Fibroblast of peridontal ligament (primary cell): ENCODE measurements around the gene OR5A2.
"Not testable (repeated sequence)": the region's sequence is repeated elsewhere in the genome, so short reads cannot be mapped to it uniquely, and the experiment has no call there.

Source experiments
- DNase-seq: peaks from one replicate; pipeline ENCODE4 v3.0.0-alpha.2; 2010; ENCODE audit errors: extremely low read depth

OR5A2 gene

GRCh38 chr11:59426361-59427067 is at the start of gene OR5A2:
TSS of gene OR5A2 (minus strand) at chr11:59426413. CDS start at chr11:59422953, 3,460 bp downstream.
- no peak for DNase-seq

DNA sequence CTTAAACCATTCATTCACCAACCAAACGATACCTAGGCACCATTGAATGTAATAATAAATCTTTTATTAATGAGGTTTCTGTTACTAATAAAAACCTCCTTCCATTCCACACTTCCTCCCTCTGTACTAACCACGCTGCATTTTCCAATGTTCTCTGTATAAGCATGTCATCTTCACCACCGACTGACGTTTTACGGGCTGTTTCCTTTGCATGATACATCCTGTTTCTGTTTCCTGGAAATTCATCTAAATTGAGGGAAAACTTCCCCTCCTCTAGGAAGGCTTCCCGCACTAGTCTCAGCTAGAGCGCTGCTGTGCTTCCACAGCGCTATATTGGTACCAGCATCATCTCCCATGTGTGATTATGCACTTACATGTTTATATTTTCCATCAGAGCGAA is 49.0 kb upstream of the OR5A2 start:
- DNase-seq, result no peak

DNA sequence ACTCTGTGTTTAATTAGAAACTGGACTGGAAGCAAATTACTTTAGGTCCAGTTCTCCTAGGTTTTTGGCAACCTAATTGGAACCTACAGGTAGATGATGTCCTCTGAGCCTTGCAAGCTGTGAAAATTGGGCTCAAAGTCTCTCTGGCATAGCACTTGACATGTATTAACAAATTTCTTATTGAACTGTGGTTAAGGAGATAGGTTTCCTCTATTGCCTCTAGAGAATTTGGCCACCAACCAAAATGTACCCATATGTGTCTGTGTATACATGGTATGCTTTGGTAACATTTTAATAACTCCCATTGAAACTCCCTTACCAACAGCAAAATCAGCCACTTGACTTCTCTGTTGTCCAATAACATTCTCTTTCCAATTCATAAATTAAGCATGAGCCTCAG is 46.8 kb upstream of the OR5A2 start, which contains the start of gene OR4D10:
Gene OR4D10, plus strand, starts transcription at position 301 of the 400 bp plus-strand sequence. CDS start 4,115 bp downstream, outside the sequence.
- no peak for DNase-seq

DNA sequence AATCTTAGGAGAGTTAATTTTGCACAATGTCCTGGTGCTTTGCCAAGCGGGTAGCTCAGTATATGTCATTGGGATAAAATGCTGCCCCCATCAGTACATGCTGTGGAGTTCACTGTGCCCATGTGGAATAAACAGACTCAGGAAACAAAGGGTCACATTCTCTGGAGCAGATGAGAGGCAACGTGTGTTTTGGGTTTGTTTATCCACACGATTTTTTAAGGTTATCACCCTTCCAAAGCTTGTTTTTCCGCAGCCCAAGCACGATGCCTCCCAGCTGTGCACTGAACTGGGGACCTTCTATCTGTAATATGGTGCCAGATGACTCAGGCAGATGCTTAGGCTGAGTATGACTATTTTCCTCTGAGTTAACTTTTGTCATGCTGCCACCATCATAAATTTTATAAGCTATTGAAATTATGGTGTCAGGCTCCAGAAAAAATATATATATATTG is 37.0 kb upstream of the OR5A2 start:
- DNase-seq, result no peak

GRCh38 chr11:59459916-59460315 is 33.7 kb upstream of the OR5A2 start:
- DNase-seq, result no peak

DNA sequence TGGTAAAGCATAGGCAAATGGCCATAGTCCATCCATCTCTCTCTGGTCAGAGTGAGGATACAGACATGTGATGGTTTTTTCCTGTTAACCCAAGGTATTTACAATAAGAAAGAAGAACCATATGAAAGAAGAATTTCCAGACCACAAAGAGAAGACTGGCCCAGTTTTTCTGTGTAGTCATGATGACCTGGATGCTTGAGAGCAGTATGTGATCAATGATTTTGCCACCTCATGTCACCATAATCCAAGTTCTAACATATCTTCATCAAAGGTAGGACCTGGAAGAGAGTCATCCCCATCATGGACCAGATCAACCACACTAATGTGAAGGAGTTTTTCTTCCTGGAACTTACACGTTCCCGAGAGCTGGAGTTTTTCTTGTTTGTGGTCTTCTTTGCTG is 30.4 kb upstream of the OR5A2 start, which contains the start of gene OR4D6:
Gene OR4D6, plus strand, starts transcription at position 301 of the 400 bp plus-strand sequence. Its CDS starts 0 bp downstream, at position 301.
- no peak for DNase-seq

DNA sequence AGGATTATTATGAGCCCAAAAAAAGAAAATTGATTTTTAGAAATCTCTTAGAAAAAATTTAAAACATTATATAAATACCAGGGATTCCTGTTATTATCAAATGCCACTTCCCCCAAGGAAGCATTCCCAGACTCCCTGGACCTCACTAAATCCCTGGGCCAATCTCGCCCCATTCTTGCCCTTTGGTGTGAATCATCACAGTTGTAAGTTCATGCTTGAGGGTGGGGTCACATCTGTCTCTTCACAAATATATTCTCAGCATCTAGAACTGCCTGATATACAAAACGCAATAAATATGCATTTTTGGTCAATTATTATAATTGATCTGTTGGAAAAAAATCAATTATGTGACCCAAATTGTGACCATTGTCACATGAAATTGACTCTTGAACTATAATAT is 22.3 kb upstream of the OR5A2 start:
- DNase-seq, result no peak

DNA sequence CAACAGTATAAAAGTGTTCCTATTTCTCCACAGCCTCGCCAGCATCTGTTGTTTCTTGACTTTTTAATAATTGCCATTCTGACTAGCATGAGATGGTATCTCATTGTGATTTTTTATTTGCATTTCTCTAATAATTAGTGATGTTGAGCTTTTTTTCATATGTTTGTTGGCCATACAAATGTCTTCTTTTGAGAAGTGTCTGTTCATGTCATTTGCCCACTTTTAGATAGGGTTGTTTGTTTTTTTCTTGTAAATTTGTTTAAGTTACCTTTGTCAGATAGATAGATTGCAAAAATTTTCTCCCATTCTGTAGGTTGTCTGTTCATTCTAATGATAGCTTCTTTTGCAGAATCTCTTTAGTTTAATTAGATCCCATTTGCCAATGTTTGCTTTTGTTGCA is 19.4 kb upstream of the OR5A2 start:
- not testable (repeated sequence) for DNase-seq

DNA sequence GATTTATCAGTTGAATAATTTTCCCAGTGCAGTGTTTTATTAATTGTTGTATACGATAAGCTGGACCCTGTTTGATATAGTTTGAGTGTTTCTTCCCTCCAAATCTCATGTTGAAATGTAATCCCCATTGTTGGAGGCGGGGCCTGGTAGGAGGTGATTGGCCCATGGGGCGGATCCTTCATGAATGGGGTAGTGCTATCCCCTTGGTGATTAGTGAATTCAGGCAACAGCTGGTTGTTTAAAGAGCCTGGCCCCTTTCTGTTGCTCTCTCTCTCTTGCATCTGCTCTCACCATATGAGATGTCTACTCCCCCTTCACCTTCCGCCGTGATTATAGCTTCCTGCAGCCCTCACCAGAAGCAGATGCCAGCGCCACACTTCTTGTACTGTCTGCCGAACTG is 11.6 kb upstream of the OR5A2 start:
- DNase-seq, result no peak

DNA sequence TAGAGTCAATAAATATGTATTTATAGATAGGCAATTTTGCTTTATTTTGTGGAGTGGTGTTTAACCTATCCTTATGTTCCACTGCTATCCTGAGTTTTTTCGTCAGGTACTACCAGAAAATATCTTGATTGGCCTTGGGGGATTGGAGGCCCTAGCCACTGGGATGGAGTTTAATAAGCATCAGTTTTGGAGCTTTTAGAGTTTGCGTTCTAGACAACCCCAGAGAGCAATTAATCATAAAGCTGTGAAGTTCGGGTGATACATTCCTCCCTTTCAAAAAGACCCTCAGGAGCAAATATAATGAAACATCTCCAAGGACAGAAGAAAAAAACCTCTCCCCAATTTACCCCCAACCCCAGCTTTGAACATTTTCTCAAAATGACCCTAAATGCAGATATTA is 10.0 kb upstream of the OR5A2 start, which contains the start of gene OR5A1:
Gene OR5A1, plus strand, starts transcription at position 301 of the 400 bp plus-strand sequence. CDS start 6,700 bp downstream, outside the sequence.
- DNase-seq, result no peak

DNA sequence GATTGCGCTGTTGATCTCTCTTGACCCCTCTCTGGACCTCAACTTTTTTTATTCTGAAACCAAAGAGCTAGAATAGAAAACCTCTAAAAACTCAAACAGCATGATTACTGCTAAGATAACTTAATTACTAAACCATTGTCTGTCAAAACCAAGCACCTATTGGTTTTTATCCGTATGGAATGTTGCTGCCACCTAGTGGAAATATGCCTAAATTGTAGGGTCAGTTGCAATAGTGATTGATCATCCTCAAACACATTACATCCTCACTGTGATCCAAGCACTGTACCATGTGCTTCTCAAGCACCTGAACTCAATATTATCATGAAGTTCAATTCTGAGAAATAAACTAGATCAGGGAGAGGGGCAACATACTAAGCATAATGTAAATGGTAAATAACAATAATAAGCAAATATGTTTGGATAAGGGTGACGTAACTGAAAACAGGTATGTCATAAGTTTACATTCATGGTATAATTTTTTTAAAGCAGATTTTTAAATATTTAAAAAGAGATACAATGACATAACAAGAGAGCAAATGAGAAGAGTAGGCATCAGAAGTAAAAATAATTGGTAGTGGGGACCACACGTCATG is 3.8 kb upstream of the OR5A2 start:
- peak; percentile 58 for DNase-seq

- DNase-seq, result no peak
Observed at GRCh38 chr11:59427068-59427382, 812 bp upstream of the OR5A2 start.

DNA sequence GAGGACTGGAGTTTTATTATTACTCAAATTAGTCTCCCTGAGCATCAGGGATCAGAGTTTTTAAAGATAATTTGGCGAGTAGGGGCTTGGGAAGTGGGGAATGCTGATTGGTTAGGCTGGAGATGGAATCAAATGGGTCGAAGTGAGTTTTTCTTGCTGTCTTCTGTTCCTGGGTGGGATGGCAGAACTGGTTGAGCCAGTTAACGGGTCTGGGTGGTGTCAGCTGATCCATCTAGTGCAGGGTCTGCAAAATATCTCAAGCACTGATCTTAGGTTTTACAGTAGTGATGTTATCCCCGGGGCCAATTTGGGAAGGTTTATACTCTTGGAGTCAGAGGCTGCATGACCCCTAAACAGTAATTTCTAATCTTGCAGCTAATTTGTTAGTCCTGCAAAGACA is 1.1 kb downstream of the OR5A2 start:
- no peak for DNase-seq

- DNase-seq, result no peak
Observed at GRCh38 chr11:59423835-59424234, 2.4 kb downstream of the OR5A2 start.

GRCh38 chr11:59418156-59418555 is 8.1 kb downstream of the OR5A2 start:
- no peak for DNase-seq

DNA sequence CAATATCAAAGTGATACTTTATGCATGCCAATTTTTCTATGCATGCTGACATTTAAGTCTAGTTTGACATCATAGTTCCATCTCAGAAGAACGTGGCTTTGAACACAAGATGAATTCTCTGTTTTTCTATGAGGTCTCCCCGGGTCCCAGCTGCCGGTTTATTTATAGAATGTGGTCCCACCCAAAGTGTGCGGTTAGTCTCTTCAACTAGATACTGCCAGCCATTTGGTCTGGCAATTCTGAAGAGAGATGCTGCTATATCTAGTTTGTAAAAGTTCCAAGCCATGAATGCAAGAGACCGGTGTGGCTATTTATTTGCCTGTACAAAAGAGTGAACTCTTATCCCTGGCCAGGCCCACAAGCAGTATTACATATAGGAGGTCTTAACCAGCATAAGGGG is 9.2 kb downstream of the OR5A2 start:
- DNase-seq, result no peak

- no peak for DNase-seq
Observed at GRCh38 chr11:59416613-59417012, 9.6 kb downstream of the OR5A2 start.

DNA sequence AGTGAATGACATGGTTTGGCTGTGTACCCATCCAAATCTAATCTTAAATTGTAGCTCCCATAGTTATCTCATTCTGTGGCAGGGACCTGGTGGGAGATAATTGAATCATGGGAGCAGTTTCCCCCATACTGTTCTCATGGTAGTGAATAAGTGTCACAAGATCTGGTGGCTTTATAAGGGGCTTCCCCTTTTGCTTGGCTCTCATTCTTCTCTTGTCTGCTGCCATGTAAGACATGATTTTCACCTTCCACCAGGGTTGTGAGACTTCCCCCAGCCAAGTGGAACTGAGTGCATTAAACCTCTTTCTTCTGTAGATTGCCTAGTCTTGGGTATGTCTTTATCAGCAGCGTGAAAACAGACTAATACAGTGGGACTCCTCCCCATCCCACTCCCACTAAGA is 11.1 kb downstream of the OR5A2 start:
- no peak for DNase-seq

DNA sequence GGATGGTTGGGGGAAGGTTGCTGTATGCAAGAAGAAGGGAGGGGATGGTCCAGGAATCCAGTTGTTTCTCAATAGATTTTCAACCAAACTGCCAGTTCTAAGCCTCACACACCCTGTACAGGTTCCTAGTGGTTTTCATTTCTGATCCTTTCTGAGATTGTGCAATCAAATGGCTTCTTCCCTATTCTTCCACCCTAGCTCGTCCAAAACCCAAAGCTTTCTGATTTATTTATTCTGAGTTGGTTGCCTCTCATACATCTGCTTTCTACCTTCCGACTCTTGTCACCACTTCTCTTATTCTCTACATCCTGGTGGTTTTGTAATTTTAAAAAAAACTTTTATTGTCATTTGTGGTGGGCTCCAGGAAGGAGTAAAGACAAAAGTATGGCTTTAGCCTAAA is 12.6 kb downstream of the OR5A2 start:
- no peak for DNase-seq

GRCh38 chr11:59403546-59403945 is 22.7 kb downstream of the OR5A2 start:
- DNase-seq, result no peak

DNA sequence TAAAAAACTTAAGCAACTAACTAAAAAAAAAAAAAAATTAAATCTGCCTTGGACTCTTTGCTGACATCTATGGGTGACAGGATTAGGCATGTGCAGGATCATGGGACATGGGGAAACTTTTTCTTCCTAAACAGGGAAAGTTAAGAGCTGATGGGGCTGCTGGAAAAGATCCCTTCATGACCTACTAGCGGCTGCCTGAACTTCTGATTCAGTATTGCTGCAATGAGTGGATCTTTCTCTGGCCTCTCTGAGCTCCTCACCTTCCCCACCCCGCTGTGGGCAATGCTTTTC is 25.0 kb downstream of the OR5A2 start:
- no peak for DNase-seq

DNA sequence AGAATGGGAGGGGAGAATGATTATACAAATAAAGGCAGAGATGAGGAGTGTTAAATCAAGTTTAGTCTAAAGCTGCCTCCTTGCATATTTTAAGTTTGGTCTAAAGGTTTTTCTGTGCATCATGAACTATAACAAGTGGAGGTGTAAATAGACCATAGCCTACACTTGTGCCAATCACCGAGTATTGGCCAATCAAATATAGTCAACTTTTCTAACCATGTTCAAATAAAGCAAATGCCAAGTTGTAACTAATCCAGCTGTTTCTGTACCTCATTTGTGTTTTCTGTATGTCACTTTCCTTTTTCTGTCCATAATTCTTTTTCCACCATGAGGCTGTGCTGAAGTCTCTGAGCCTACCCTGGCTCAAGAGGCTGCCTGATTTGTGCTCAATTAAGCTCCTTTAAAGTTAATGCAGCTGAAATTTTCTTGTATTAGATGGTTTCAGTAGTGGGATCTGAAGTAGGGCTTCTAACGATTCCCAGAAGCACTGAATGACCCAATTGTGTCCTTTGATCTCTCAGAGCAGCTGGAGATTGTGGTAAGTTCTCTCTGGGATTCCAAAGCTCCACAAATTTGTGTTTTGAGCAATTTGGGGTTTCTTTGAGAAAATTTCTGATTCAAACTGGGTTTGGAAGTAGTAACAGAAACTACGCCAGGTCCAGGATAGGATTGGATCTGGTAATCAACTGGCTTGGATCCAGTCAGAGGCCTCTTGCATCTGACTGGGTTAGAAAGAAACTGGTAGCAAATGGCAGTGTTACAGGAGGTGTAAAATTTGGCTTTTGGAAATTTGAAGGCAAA is 25.6 kb downstream of the OR5A2 start:
- no peak for DNase-seq

DNA sequence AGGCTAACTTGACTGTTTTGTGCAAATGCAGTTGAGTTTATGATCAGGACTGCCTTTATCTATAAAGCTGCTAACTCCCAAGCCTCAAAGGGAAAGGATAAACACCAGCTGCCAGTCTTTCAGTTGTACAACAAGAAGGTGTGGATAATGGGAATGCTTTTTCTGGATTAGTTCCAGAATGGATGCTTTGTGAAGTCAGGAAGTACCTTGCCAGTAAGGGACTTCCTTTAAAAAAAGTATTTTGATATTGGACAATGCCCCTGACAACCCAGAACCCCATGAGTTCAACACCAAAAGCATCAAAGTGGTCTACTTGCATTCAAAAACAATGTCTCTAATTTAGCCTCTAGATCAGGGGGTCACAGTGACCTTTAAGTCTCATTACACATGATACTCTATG is 32.0 kb downstream of the OR5A2 start:
- DNase-seq, result no peak
